B cell (primary cell): Measurements from ENCODE around the gene CNTF. TPM values are rescaled to one million over a fixed set of nuclear protein-coding genes. Genes with fewer than 3 reads are reported as not detected.

Source experiments
- ATAC-seq: fragments of 200-7000 bp; cut with Tn5 transposase; one replicate; pipeline ENCODE4 v1.10.0; 2021; ENCODE audit warnings: low read depth, mild to moderate bottlenecking, moderate number of reproducible peaks, moderate library complexity
- CTCF ChIA-PET: fragments of 350-600 bp; sonication (Branson Sonifier 250); formaldehyde crosslinking; loops from one replicate; lab custom pipeline; 2021; ENCODE audit warnings: antibody characterized with exemption, inconsistent platforms; lab: Charles Lee
- POLR2A ChIA-PET: fragments of 350-600 bp; sonication (Branson Sonifier 250); formaldehyde crosslinking; loops from one replicate; lab custom pipeline; 2021; ENCODE audit warnings: antibody characterized with exemption; lab: Charles Lee
- DNase-seq: peaks from one replicate; pipeline ENCODE4 v3.0.0; 2013
- H2AFZ ChIP-seq: 2 replicates; pipeline ENCODE4 v1.6.1; 2012; ENCODE audit warnings: mild to moderate bottlenecking, low read depth, low read length; ENCODE audit not compliant: insufficient read depth, poor library complexity, severe bottlenecking
- H3K27ac ChIP-seq, 2 donors: 1 replicate in 1 of 2; 2 replicates in 1 of 2; pipeline ENCODE4 v1.5.1; 2012 to 2013; ENCODE audit warnings: low read length in 2 of 2, mild to moderate bottlenecking in 2 of 2, moderate library complexity in 1 of 2
- H3K27me3 ChIP-seq, 4 experiments: fragments of 200-600 bp in 1 of 4; sonication (generic) in 1 of 4; replicated peaks in 1 of 4; 1 replicate in 2 of 4; 2 replicates in 2 of 4; pipeline versions ENCODE4 v1.6.1 to v1.7.0; 2013 to 2016; ENCODE audit warnings: low read length in 3 of 4, mild to moderate bottlenecking in 2 of 4, mixed read lengths in 1 of 4, moderate library complexity in 1 of 4; ENCODE audit not compliant: insufficient read depth in 4 of 4, control insufficient read depth in 3 of 4; ENCODE audit errors: control extremely low read depth in 1 of 4
- H3K36me3 ChIP-seq, 2 experiments: replicated peaks in 1 of 2; 1 replicate in 1 of 2; 2 replicates in 1 of 2; pipeline versions ENCODE4 v1.6.1 to v1.7.1; 2013; ENCODE audit warnings: low read length in 1 of 2; ENCODE audit not compliant: insufficient read depth in 2 of 2, control insufficient read depth in 1 of 2; ENCODE audit errors: control extremely low read depth in 1 of 2, extremely low read depth in 1 of 2
- H3K4me1 ChIP-seq, 2 donors: fragments of 200-600 bp in 1 of 2; sonication (generic) in 1 of 2; 1 replicate in 1 of 2; 2 replicates in 1 of 2; pipeline versions ENCODE4 v1.5.1 to v1.6.1; 2013 to 2017; ENCODE audit warnings: low read length in 2 of 2; ENCODE audit not compliant: control insufficient read depth in 2 of 2, insufficient read depth in 2 of 2
- H3K4me2 ChIP-seq: replicated peaks from 2 replicates; pipeline ENCODE3; 2012; ENCODE audit warnings: mild to moderate bottlenecking, low read depth, low read length; ENCODE audit not compliant: poor library complexity, severe bottlenecking
- H3K4me3 ChIP-seq, 5 experiments: fragments of 200-600 bp in 1 of 5; sonication (generic) in 1 of 5; 1 replicate in 3 of 5; 2 replicates in 2 of 5; pipeline versions ENCODE4 v1.5.1 to v1.7.0; 2011 to 2016; ENCODE audit warnings: low read length in 4 of 5, mild to moderate bottlenecking in 4 of 5, low read depth in 2 of 5, control low read depth in 1 of 5, moderate library complexity in 1 of 5; ENCODE audit not compliant: insufficient read depth in 1 of 5; ENCODE audit errors: control extremely low read depth in 1 of 5, extremely low read depth in 1 of 5
- H3K79me2 ChIP-seq: fragments of 200-600 bp; sonication (generic); one replicate; pipeline ENCODE4 v1.6.0; 2016; ENCODE audit warnings: low read length; ENCODE audit not compliant: control insufficient read depth, insufficient read depth
- H3K9ac ChIP-seq: fragments of 200-600 bp; sonication (generic); 2 replicates; pipeline ENCODE4 v1.6.1; 2017; ENCODE audit warnings: mild to moderate bottlenecking, low read length, moderate library complexity
- H3K9me3 ChIP-seq, 3 donors: one replicate each; pipeline versions ENCODE4 v1.6.1 to v1.7.1; 2013; ENCODE audit warnings: low read length in 2 of 3; ENCODE audit not compliant: control insufficient read depth in 2 of 3, insufficient read depth in 1 of 3; ENCODE audit errors: control extremely low read depth in 1 of 3
- H4K20me1 ChIP-seq: 2 replicates; pipeline ENCODE4 v1.6.0; 2012; ENCODE audit warnings: mild to moderate bottlenecking, low read length; ENCODE audit not compliant: insufficient read depth, control insufficient read depth, poor library complexity, severe bottlenecking
- H3K27ac Mint-ChIP-seq: one replicate; pipeline ENCODE4 v1.8.0; 2021; ENCODE audit warnings: mixed read lengths
- H3K27me3 Mint-ChIP-seq: one replicate; pipeline ENCODE4 v1.8.0; 2021; ENCODE audit warnings: mixed read lengths
- H3K4me1 Mint-ChIP-seq: one replicate; pipeline ENCODE4 v1.8.0; 2021; ENCODE audit warnings: mixed read lengths
- H3K4me3 Mint-ChIP-seq: one replicate; pipeline ENCODE4 v1.8.0; 2021; ENCODE audit warnings: mixed read lengths
- H3K9me3 Mint-ChIP-seq: one replicate; pipeline ENCODE4 v1.8.0; 2022; ENCODE audit warnings: mixed read lengths; ENCODE audit not compliant: insufficient read depth
- EZH2 ChIP-seq: IDR thresholded peaks from 2 replicates; pipeline ENCODE4 v1.6.1; 2012; ENCODE audit warnings: borderline replicate concordance, low read depth, mild to moderate bottlenecking, moderate library complexity, low read length; ENCODE audit not compliant: insufficient read depth, poor library complexity, severe bottlenecking
- WGBS: methylation state at CpG from one replicate; pipeline ENCODE4 v1.1.5; 2013; ENCODE audit warnings: missing lambda C conversion rate; ENCODE audit not compliant: insufficient coverage; 5-methylcytosine and 5-hydroxymethylcytosine counted together
- intact Hi-C: fragments of 100-400 bp; cut with micrococcal nuclease; formaldehyde crosslinking; loops from one replicate; pipeline ENCODE4 v1.10.0; 2022
- polyA plus RNA-seq: library from polyadenylated mRNA; depleted of rRNA; stranded (reverse); fragments of >200 nt; gene quantifications from 2 replicates; pipeline ENCODE4 v1.2.3, GENCODE V29; 2012
- total RNA-seq, 2 donors: library from RNA; stranded (reverse); fragments of 120-200 nt in 1 of 2; gene quantifications; 1 replicate in 1 of 2; 2 replicates in 1 of 2; pipeline versions ENCODE4 v1.2.3 to v1.2.4, GENCODE V29; 2013 to 2022
- TF ChIP-seq, protein P1 (sequence below): fragments of 200-600 bp; IDR thresholded peaks from one replicate; pipeline ENCODE4 v1.8.0; 2022; ENCODE audit warnings: antibody characterized with exemption, mild to moderate bottlenecking

The CNTF gene
- total and polyA plus RNA-seq, 2 donors (not counting 1 experiment from before 2014, with no cell fraction given): 1.4 to 4.8 TPM

DNA sequence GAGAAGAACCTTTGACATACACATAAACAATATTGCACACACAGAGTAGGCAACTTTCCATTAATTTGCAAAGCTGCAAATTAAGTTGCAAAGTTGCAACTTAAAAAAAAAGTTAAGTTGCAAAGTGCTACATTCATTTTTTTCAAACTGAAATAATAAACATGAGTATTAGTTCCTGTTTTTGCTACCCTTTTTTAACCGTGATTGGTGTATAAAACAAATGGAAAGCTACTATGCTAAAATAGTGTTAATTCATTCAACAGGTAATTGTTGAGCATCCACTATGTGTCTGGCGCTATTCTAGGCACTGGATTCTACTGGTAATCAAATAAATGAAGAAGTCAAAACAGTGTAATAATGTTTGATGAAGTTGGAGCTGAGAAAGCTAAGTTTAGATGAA lies 35.5 kb upstream of the CNTF start:
- POLR2A ChIA-PET: no interaction called here
- Histone ChIP-seq H3K9ac (no peak overlapping the region), H3K36me3 (peaks cover 0 to 11% of the 10 kb centered on the region in 2 experiments), H4K20me1 (peaks cover 45% of the 10 kb centered on the region), H3K9me3 (no peaks in the 10 kb centered on the region), H3K27ac (peak overlapping the region in 1 of 2 donors; percentile 8), H3K4me3 (no peak overlapping the region), H3K4me2 (peak overlapping the region; percentile 39), H3K27me3 (no peaks in the 10 kb centered on the region), H2AFZ (no peak overlapping the region), H3K4me1 (peaks cover 9 to 21% of the 10 kb centered on the region in 2 donors), H3K79me2 (peaks cover 99% of the 10 kb centered on the region)
- ATAC-seq (no peak), DNase-seq (no peak)
- no peak for TF ChIP-seq EZH2
- TF ChIP-seq, protein P1, sequence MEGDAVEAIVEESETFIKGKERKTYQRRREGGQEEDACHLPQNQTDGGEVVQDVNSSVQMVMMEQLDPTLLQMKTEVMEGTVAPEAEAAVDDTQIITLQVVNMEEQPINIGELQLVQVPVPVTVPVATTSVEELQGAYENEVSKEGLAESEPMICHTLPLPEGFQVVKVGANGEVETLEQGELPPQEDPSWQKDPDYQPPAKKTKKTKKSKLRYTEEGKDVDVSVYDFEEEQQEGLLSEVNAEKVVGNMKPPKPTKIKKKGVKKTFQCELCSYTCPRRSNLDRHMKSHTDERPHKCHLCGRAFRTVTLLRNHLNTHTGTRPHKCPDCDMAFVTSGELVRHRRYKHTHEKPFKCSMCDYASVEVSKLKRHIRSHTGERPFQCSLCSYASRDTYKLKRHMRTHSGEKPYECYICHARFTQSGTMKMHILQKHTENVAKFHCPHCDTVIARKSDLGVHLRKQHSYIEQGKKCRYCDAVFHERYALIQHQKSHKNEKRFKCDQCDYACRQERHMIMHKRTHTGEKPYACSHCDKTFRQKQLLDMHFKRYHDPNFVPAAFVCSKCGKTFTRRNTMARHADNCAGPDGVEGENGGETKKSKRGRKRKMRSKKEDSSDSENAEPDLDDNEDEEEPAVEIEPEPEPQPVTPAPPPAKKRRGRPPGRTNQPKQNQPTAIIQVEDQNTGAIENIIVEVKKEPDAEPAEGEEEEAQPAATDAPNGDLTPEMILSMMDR: no peak
- intact Hi-C loops: no loop called here
- Mint-ChIP-seq H3K9me3 (no peaks in the 10 kb centered on the region), H3K4me3 (peak overlapping the region; percentile 67), H3K4me1 (peaks cover 51% of the 10 kb centered on the region), H3K27me3 (no peaks in the 10 kb centered on the region), H3K27ac (peak overlapping the region; percentile 82)
- CTCF ChIA-PET: interaction anchor here (0.9 to 5.9 kb wide), 3 partner anchors 18 to 472 kb away, joined by 3 to 25 read pairs (median 3); no protein-coding TSS in a partner anchor
- no CpG with 5 or more reads among the region's 2 CpGs for WGBS

DNA sequence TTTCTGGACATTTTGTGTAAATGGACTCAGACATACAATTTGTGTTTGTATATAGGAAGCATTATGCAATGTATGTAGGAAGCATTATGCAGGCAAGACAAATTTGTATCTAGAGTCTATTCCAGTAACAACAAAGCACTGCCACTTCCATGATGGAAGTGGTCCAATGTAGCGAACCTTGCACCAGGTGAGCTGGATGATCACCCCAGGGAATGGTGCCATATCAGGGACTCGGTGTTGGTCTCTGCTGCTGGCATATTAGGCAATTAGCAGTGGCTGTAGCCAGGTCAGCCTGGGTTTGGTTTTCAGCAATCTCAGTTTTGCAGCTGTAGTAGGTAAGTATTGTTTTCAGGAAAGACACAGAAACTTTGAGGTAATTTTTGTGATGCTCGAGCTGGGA lies 30.8 kb upstream of the CNTF start:
- H4K20me1 ChIP-seq: peaks cover 62% of the 10 kb centered on the region
- intact Hi-C loops: no loop called here

More for the DNA sequence above, 30.8 kb upstream of the CNTF start:
- Histone ChIP-seq H3K79me2 (peaks cover 98% of the 10 kb centered on the region), H3K4me3 (no peak overlapping the region), H3K4me2 (no peak overlapping the region), H3K36me3 (peaks cover 1 to 15% of the 10 kb centered on the region in 2 experiments), H3K27ac (no peak overlapping the region), H3K27me3 (no peaks in the 10 kb centered on the region), H3K9me3 (no peaks in the 10 kb centered on the region), H3K4me1 (peaks cover 9 to 15% of the 10 kb centered on the region in 2 donors), H2AFZ (no peak overlapping the region), H3K9ac (no peak overlapping the region)
- H3K4me3 Mint-ChIP-seq: no peak overlapping the region
- H3K27me3 Mint-ChIP-seq: no peaks in the 10 kb centered on the region
- ATAC-seq (no peak), DNase-seq (no peak)
- TF ChIP-seq, protein P1: no peak
- no peak for TF ChIP-seq EZH2
- peaks cover 40% of the 10 kb centered on the region for H3K4me1 Mint-ChIP-seq
- H3K27ac Mint-ChIP-seq: no peak overlapping the region
- ChIA-PET POLR2A (interaction anchor here (1.2 kb wide), 1 partner anchor 11 kb away, joined by 3 read pairs; no protein-coding TSS in a partner anchor), CTCF (interaction anchor here (0.8 to 1.4 kb wide), 2 partner anchors 23 to 24 kb away, joined by 4 to 5 read pairs; no protein-coding TSS in a partner anchor)
- H3K9me3 Mint-ChIP-seq: no peaks in the 10 kb centered on the region
- WGBS: 97% methylated on average over 2 of the region's 3 CpGs
